ES-I3 (cell line): Measurements from ENCODE around the gene PTBP2.

Source experiments
- H3K36me3 ChIP-seq: 2 replicates; pipeline ENCODE4 v1.6.1; 2013; ENCODE audit warnings: mild to moderate bottlenecking, low read length, control low read depth, moderate library complexity; ENCODE audit not compliant: insufficient read depth
- H3K4me1 ChIP-seq: 2 replicates; pipeline ENCODE4 v1.6.1; 2013; ENCODE audit warnings: mild to moderate bottlenecking, control low read depth, low read length; ENCODE audit not compliant: insufficient read depth
- H3K9ac ChIP-seq: 2 replicates; pipeline ENCODE4 v1.6.1; 2013; ENCODE audit warnings: low read depth, mild to moderate bottlenecking, low read length, moderate library complexity
- H3K9me3 ChIP-seq: 2 replicates; pipeline ENCODE4 v1.6.1; 2013; ENCODE audit warnings: mild to moderate bottlenecking, low read length, moderate library complexity; ENCODE audit not compliant: control insufficient read depth, insufficient read depth

The PTBP2 gene

DNA sequence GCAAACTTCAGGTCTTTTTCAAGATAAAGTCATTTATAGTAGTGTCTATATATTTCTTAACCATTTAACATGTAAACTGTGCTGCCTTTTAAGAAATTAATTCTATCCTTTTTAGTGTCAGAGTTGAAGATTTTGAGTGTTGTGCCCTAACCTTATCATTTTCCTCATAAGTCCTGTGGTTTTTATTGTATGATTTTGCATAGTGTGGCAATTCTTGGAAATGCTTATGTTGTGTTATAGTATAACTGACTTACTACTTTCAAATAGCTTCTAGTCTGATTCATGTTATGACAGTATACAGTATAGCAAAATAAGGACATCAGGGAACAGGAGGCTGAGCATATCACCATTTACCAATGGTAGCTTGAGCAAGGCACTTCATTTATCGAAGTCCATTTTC is 99.1 kb downstream of the PTBP2 start:
- no peak overlapping the region for H3K9ac ChIP-seq
- no peaks in the 10 kb centered on the region for H3K9me3 ChIP-seq
- H3K4me1 ChIP-seq, result no peaks in the 10 kb centered on the region
- H3K36me3 ChIP-seq, result no peaks in the 10 kb centered on the region

- Histone ChIP-seq H3K36me3 (no peaks in the 10 kb centered on the region), H3K9me3 (no peaks in the 10 kb centered on the region), H3K9ac (no peak overlapping the region), H3K4me1 (no peaks in the 10 kb centered on the region)
Measured at GRCh38 chr1:96825231-96825630, 103.6 kb downstream of the PTBP2 start.

- H3K9ac ChIP-seq, result no peak overlapping the region
- no peaks in the 10 kb centered on the region for H3K36me3 ChIP-seq
- no peaks in the 10 kb centered on the region for H3K4me1 ChIP-seq
- no peaks in the 10 kb centered on the region for H3K9me3 ChIP-seq
Measured at GRCh38 chr1:96825950-96826576, 104.5 kb downstream of the PTBP2 start.

DNA sequence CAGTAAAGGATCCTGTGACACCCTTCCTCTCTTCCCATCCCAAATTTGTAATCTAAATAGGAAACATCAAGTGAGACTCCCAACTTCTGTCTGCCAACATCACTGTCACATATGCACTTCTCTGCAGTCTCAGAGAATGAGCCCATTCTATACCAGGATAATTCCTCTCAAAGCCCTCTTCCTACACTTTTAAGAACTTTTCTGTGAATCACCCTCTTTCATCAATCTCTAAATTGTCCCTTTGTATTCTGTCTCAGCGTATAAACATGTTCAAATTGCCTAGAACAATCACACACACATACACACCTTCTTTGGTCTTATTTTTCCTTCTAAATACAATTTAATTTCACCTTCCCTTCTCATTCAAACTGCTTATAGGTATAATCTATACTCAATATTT is 111.8 kb downstream of the PTBP2 start:
- Histone ChIP-seq H3K36me3 (no peaks in the 10 kb centered on the region), H3K9ac (no peak overlapping the region), H3K4me1 (no peaks in the 10 kb centered on the region), H3K9me3 (no peaks in the 10 kb centered on the region)

GRCh38 chr1:96834986-96835385 is 113.4 kb downstream of the PTBP2 start:
- H3K36me3 ChIP-seq, result no peaks in the 10 kb centered on the region
- no peak overlapping the region for H3K9ac ChIP-seq
- H3K4me1 ChIP-seq, result no peaks in the 10 kb centered on the region
- H3K9me3 ChIP-seq, result no peaks in the 10 kb centered on the region

DNA sequence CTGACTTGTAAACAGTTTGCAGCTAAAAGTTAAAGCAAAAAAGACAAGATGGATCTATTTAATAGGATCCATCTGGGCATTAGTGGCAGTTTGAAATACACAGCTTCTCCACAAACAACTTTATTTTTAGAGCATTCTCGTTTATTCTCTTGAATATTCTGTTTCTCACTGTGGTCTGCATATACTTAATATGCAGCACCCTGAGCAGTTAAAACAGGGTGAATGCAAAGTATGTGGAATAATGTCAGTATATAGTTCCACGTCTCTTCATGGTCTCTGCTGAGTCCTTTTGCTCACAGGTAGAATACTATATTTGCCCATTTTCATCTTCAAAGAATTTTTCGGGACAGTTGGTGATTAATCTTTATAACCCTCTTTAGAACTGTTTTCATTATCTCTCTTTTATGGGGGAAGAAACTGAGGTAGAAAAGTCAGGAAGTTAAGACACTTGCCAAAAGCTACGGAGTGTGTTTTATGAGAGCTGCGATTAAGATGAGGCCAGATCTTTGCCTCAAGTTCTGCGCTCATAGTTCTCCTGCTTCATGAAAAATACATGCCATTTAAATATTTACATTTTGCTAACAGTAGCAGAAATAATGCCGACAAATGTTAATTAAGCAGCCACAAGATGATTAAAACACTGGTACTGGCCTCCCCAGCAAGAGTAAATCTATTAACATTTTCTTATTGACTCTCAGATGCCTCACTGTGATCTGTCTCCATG is 115.6 kb downstream of the PTBP2 start:
- H3K9me3 ChIP-seq, result no peaks in the 10 kb centered on the region
- no peaks in the 10 kb centered on the region for H3K36me3 ChIP-seq
- no peaks in the 10 kb centered on the region for H3K4me1 ChIP-seq
- H3K9ac ChIP-seq, result no peak overlapping the region

GRCh38 chr1:96837781-96838216 is 116.2 kb downstream of the PTBP2 start:
- Histone ChIP-seq H3K9me3 (no peaks in the 10 kb centered on the region; the same call in 1 of the 2 replicates), H3K9ac (no peak overlapping the region), H3K4me1 (no peaks in the 10 kb centered on the region), H3K36me3 (no peaks in the 10 kb centered on the region)

GRCh38 chr1:96840396-96840795 is 118.8 kb downstream of the PTBP2 start:
- no peaks in the 10 kb centered on the region for H3K4me1 ChIP-seq
- H3K36me3 ChIP-seq, result no peaks in the 10 kb centered on the region
- H3K9me3 ChIP-seq, result no peaks in the 10 kb centered on the region; the same call in 1 of the 2 replicates
- H3K9ac ChIP-seq, result no peak overlapping the region

DNA sequence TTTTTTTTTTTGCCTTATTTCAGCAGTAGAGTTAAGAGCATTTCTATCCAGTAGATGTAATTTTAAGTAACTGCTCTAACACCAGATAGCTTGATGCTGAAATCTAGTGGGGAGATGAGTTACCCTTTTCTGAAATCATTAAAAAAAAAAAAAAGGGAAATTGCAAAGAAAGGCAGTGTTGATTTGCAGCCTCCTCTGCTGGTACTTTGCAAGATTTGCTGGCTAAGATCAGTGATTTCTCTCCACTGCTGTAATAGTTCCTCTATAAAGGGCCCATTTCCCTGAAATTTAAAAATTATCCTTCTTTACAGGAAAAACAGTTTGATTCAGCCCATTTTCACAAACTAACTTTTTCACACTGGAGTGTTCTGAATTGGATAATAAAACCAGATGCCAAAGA is 120.6 kb downstream of the PTBP2 start:
- Histone ChIP-seq H3K36me3 (no peaks in the 10 kb centered on the region), H3K9ac (no peak overlapping the region), H3K4me1 (no peaks in the 10 kb centered on the region), H3K9me3 (no peaks in the 10 kb centered on the region; the same call in none of the 2 replicates)

DNA sequence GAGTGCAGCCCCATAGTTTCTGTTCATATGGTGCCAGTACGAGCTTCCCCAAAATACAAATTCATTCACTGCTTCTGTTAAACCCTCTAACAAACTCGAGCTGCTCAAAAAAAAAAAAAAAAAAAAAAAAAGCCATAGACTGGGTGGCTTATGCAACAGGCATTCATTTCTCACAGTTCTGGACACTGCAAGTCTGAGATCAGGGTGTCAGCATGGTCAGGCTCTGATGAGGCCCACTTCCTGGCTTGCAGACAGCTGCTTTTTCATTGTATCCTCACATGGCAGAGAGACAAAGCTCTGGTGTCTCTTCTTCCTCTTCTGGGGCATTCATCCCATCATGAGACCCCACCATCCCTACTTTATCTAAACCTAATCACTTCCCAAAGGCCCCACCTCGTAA is 121.6 kb downstream of the PTBP2 start:
- no peaks in the 10 kb centered on the region for H3K4me1 ChIP-seq
- H3K9me3 ChIP-seq, result no peaks in the 10 kb centered on the region; the same call in none of the 2 replicates
- no peaks in the 10 kb centered on the region for H3K36me3 ChIP-seq

DNA sequence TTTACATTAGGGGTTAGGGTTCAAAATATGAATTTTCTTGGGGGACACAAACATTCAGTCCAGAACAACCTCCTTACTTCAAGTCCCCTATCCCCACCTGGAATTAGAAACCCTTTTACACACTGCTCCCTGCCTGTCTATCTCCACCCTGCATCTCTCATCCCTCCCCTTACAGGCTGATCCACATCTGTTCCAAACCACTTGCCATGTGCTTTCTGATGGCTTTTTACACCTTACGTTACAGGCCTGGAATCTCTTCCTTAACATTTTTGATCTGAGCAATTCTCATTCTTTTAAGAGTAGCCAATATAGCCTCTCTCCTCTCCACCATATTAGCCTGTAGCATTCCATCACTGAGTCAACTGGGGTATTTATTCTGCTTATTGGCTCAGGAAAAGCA is 122.0 kb downstream of the PTBP2 start:
- H3K4me1 ChIP-seq, result no peaks in the 10 kb centered on the region
- H3K9ac ChIP-seq, result no peak overlapping the region
- H3K36me3 ChIP-seq, result no peaks in the 10 kb centered on the region
- H3K9me3 ChIP-seq, result no peaks in the 10 kb centered on the region; the same call in none of the 2 replicates

More for the DNA sequence above, 121.6 kb downstream of the PTBP2 start:
- no peak overlapping the region for H3K9ac ChIP-seq

DNA sequence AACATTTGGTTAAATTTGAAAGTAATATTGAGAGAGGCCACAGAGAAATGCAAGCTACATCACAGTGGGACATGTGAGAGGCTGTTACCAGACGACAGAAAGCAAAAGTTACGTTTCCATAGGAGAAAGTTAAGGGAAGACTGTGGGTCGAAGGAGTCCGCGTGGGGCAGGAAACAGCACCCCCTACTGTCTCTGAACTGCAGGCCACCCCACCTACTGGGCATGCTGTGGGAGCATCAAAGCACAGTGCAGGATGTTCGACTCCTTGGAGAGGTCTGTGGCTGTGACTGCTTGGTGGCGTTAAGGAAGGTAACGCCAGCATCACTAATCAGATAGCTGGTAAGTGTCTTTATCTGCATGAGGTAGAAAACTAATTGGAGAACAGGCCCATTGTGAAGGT is 123.9 kb downstream of the PTBP2 start:
- no peaks in the 10 kb centered on the region; the same call in none of the 2 replicates for H3K9me3 ChIP-seq
- H3K9ac ChIP-seq, result no peak overlapping the region
- no peaks in the 10 kb centered on the region for H3K4me1 ChIP-seq
- no peaks in the 10 kb centered on the region for H3K36me3 ChIP-seq

- Histone ChIP-seq H3K36me3 (no peaks in the 10 kb centered on the region), H3K9me3 (no peaks in the 10 kb centered on the region), H3K4me1 (no peaks in the 10 kb centered on the region), H3K9ac (no peak overlapping the region)
Measured at GRCh38 chr1:96861836-96862235, 140.3 kb downstream of the PTBP2 start.

- no peaks in the 10 kb centered on the region for H3K9me3 ChIP-seq
- H3K4me1 ChIP-seq, result no peaks in the 10 kb centered on the region
- H3K36me3 ChIP-seq, result no peaks in the 10 kb centered on the region
- H3K9ac ChIP-seq, result no peak overlapping the region
Measured at GRCh38 chr1:96863449-96863848, 141.9 kb downstream of the PTBP2 start.
